SK-N-MC (cell line): ENCODE results near the gene ZNF775.

Experiments
- EZH2 ChIP-seq: fragments of 200-600 bp; sonication (generic); IDR thresholded peaks from one replicate; pipeline ENCODE4 v1.6.1; 2017; ENCODE audit warnings: antibody characterized with exemption
- FOXP2 ChIP-seq: optimal IDR thresholded peaks from 2 replicates; pipeline ENCODE3; 2011; ENCODE audit warnings: mild to moderate bottlenecking, moderate library complexity; ENCODE audit not compliant: insufficient read depth; ENCODE audit errors: extremely low read length, control extremely low read depth
- POLR2AphosphoS5 ChIP-seq: IDR thresholded peaks from 2 replicates; pipeline ENCODE4 v1.6.1; 2012; ENCODE audit warnings: mild to moderate bottlenecking, low read depth, low read length, borderline replicate concordance

DNA sequence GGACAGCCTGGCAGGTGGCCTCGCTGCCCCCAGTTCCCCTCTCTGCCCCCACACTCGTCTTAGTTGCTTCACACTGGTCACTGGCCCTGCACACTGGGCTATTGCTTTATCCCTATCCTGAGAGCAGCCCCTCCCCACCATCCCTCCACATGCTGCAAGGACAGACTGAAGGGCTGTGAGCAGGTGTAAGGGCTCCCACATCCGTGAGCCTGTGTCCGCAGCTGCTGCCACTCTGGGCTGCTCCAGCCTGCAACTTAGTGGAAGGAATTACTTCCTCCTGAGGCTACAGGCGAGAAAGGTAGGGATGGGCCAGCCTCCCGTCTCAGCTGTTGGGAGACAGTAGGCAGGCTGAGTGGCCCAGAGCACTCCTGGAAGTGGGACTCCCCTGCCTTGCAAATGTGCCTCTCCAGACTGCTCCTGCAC lies 41.5 kb upstream of the ZNF775 start:
- TF ChIP-seq FOXP2, result no peak
- TF ChIP-seq POLR2AphosphoS5, result no peak
- TF ChIP-seq EZH2, result no peak
